ENCODE results near the gene ESRRA. TPM values are rescaled to one million over a fixed set of nuclear protein-coding genes. Genes with fewer than 3 reads are reported as not detected.

The ESRRA gene
- total RNA-seq, 1 experiment from 2014 or later: 61.0 TPM

GRCh38 chr11:64324692-64325469, 19.6 kb downstream of the ESRRA start:
- no peak overlapping the region for H3K4me2 ChIP-seq
- no peaks in the 10 kb centered on the region for H3K27me3 ChIP-seq (ENCODE audit: insufficient read depth, low read depth)
- no peaks in the 10 kb centered on the region for H4K20me1 ChIP-seq (ENCODE audit: insufficient read depth)
- 0 out of 2 replicates have a peak overlapping the region, but pooled peaks have one; percentile 25 for H3K27ac ChIP-seq
- peaks cover 7% of the 10 kb centered on the region; the same call in 1 of the 2 replicates for H3K79me2 ChIP-seq (ENCODE audit: low read depth)
- no TSS peak for BruUV-seq (replicated peaks)
- no peaks in the 10 kb centered on the region for H3K9me2 ChIP-seq (ENCODE audit: insufficient read depth)
- peaks cover 38% of the 10 kb centered on the region; the same call in 1 of the 2 replicates for H3F3A ChIP-seq (ENCODE audit: insufficient read depth, low read depth)
- TF ChIP-seq EZH2 (IDR thresholded peaks at IDR 0.05; ENCODE audit: low read depth): no peak
- TF ChIP-seq CTCF (conservative IDR thresholded peaks at IDR 0.05): no peak
- no peak overlapping the region for H2AFZ ChIP-seq
- POLR2A ChIA-PET (ENCODE audit: unreplicated experiment): no interaction called here
- intact Hi-C loops (cut with micrococcal nuclease; ENCODE audit: unreplicated experiment): no loop called here
- H3K9me3 ChIP-seq (ENCODE audit: insufficient read depth, low read depth): no peaks in the 10 kb centered on the region
- CTCF ChIA-PET: interaction anchor here (0.6 to 1.4 kb wide), 4 partner anchors 29 to 124 kb away, joined by 3 to 7 read pairs (median 6); no protein-coding TSS in a partner anchor
- H3K4me1 ChIP-seq (replicated peaks; ENCODE audit: insufficient read depth): peaks cover 23% of the 10 kb centered on the region
- no peak overlapping the region for H3K4me3 ChIP-seq
- peaks cover 7% of the 10 kb centered on the region; the same call in 1 of the 2 replicates for H3K36me3 ChIP-seq (ENCODE audit: low read depth)
- DNase-seq: peak; percentile 25 to 40

- no TSS peak for BruUV-seq (replicated peaks)
- Histone ChIP-seq H3K4me2 (no peak overlapping the region), H3K79me2 (ENCODE audit: low read depth) (no peaks in the 10 kb centered on the region), H3K9me3 (ENCODE audit: insufficient read depth, low read depth) (no peaks in the 10 kb centered on the region), H3K4me3 (no peak overlapping the region), H2AFZ (no peak overlapping the region), H3K4me1 (replicated peaks; ENCODE audit: insufficient read depth) (peaks cover 17% of the 10 kb centered on the region), H3K9me2 (ENCODE audit: insufficient read depth) (no peaks in the 10 kb centered on the region), H3F3A (ENCODE audit: insufficient read depth, low read depth) (peaks cover 34% of the 10 kb centered on the region; the same call in 1 of the 2 replicates), H4K20me1 (ENCODE audit: insufficient read depth) (no peaks in the 10 kb centered on the region), H3K27ac (no peak overlapping the region), H3K27me3 (ENCODE audit: insufficient read depth, low read depth) (no peaks in the 10 kb centered on the region), H3K36me3 (ENCODE audit: low read depth) (no peaks in the 10 kb centered on the region)
- ChIA-PET CTCF (no interaction called here), POLR2A (ENCODE audit: unreplicated experiment) (interaction anchor here (0.7 kb wide), 1 partner anchor 20 kb away, joined by 12 read pairs; no protein-coding TSS in a partner anchor)
- intact Hi-C loops (cut with micrococcal nuclease; ENCODE audit: unreplicated experiment): no loop called here
- TF ChIP-seq EZH2 (IDR thresholded peaks at IDR 0.05; ENCODE audit: low read depth): no peak
- TF ChIP-seq CTCF (conservative IDR thresholded peaks at IDR 0.05): no peak
- DNase-seq: peak in 1 of 2 experiments; percentile 31
Observed at GRCh38 chr11:64327375-64327774, 22.1 kb downstream of the ESRRA start.

- peaks cover 23% of the 10 kb centered on the region for H3K4me1 ChIP-seq (replicated peaks; ENCODE audit: insufficient read depth)
- POLR2A ChIA-PET (ENCODE audit: unreplicated experiment): no interaction called here
- H4K20me1 ChIP-seq (ENCODE audit: insufficient read depth): no peaks in the 10 kb centered on the region
- CTCF ChIA-PET: no interaction called here
- H3K27me3 ChIP-seq (ENCODE audit: insufficient read depth, low read depth): no peaks in the 10 kb centered on the region
- intact Hi-C loops (cut with micrococcal nuclease; ENCODE audit: unreplicated experiment): no loop called here
- no peak overlapping the region for H2AFZ ChIP-seq
- BruUV-seq (replicated peaks): no TSS peak
- no peak overlapping the region for H3K4me3 ChIP-seq
- H3K9me3 ChIP-seq (ENCODE audit: insufficient read depth, low read depth): no peaks in the 10 kb centered on the region
- H3K36me3 ChIP-seq (ENCODE audit: low read depth): no peaks in the 10 kb centered on the region
- no peak for DNase-seq
- H3K4me2 ChIP-seq: no peak overlapping the region
- no peaks in the 10 kb centered on the region for H3K9me2 ChIP-seq (ENCODE audit: insufficient read depth)
- no peaks in the 10 kb centered on the region for H3K79me2 ChIP-seq (ENCODE audit: low read depth)
- H3K27ac ChIP-seq: no peak overlapping the region
- H3F3A ChIP-seq (ENCODE audit: insufficient read depth, low read depth): peaks cover 40% of the 10 kb centered on the region; the same call in 1 of the 2 replicates
- no peak for TF ChIP-seq EZH2 (IDR thresholded peaks at IDR 0.05; ENCODE audit: low read depth)
- no peak for TF ChIP-seq CTCF (conservative IDR thresholded peaks at IDR 0.05)
Observed at GRCh38 chr11:64327993-64328392, 22.7 kb downstream of the ESRRA start.
